ENCODE results near the gene CHD6. TPM values are rescaled to one million over a fixed set of nuclear protein-coding genes. Genes with fewer than 3 reads are reported as not detected.
A peak's percentile ranks its signal among the peaks of the same experiment; 100 is the strongest.

The CHD6 gene
- total and polyA plus RNA-seq, 2 experiments from 2014 or later: 12.6 to 24.9 TPM

DNA sequence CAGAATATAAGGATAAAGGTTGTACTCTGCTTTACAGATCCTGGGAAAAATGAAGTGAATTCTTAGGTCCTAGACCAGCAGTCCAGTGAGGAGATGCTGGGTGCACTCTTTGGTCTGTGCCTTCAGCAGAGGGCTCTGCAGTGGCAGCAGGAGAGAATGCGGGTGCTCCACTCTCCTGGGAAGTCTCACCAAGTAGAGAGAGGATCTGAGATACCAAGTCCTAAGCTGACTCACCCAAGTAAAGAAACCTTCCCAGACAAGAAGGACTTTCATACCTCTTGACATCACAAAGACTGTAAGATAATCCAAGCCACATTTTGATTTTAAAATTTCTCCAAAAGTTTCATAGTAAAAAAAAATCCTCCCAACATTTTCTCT, 134.6 kb downstream of the CHD6 start:
- peak; percentile 60 for DNase-seq
- in situ Hi-C loops (cut with MboI): no loop called here

GRCh38 chr20:41482647-41483552, 135.3 kb downstream of the CHD6 start:
- H3K4me3 ChIP-seq: no peak overlapping the region
- H3K79me2 ChIP-seq (ENCODE audit: insufficient read depth): no peaks in the 10 kb centered on the region
- no peaks in the 10 kb centered on the region for H3K27me3 ChIP-seq (replicated peaks; ENCODE audit: insufficient read depth)
- 67 to 71% methylated on average over 6 of the region's 6 CpGs for WGBS, 2 experiments (ENCODE audit: low coverage in 1 of 2, low lambda C conversion rate in 2 of 2, missing lambda C conversion rate in 2 of 2)
- peaks cover 33% of the 10 kb centered on the region for H3F3A ChIP-seq (ENCODE audit: insufficient read depth)
- H4K20me1 ChIP-seq (ENCODE audit: insufficient read depth): no peaks in the 10 kb centered on the region
- H3K4me2 ChIP-seq (ENCODE audit: unreplicated experiment): peak overlapping the region; percentile 56
- TF ChIP-seq EZH2phosphoT487 (IDR thresholded peaks at IDR 0.05; ENCODE audit: insufficient read depth, low read depth) (0 out of 2 replicates have a peak, but pooled peaks have one; percentile 30), EZH2 (IDR thresholded peaks at IDR 0.05; ENCODE audit: insufficient read depth, poor library complexity, severe bottlenecking) (no peak)
- DNase-seq: peak; percentile 88
- no peak overlapping the region for H2AFZ ChIP-seq
- in situ Hi-C loops (cut with MboI): no loop called here
- no peaks in the 10 kb centered on the region for H3K9me2 ChIP-seq (ENCODE audit: insufficient read depth)
- H3K27ac ChIP-seq: peak overlapping the region; percentile 75
- no peaks in the 10 kb centered on the region for H3K9me3 ChIP-seq (ENCODE audit: low read depth)
- H3K36me3 ChIP-seq (ENCODE audit: low read depth): peaks cover 6% of the 10 kb centered on the region; the same call in 1 of the 2 replicates
- peak overlapping the region; percentile 18; the same call in 1 of the 2 replicates for H3K9ac ChIP-seq
- peaks cover 31% of the 10 kb centered on the region for H3K4me1 ChIP-seq (ENCODE audit: insufficient read depth)

More for the DNA sequence above, 134.6 kb downstream of the CHD6 start:
- Histone ChIP-seq H3K27me3 (replicated peaks; ENCODE audit: insufficient read depth) (no peaks in the 10 kb centered on the region), H3F3A (ENCODE audit: insufficient read depth) (peaks cover 33% of the 10 kb centered on the region), H3K4me1 (ENCODE audit: insufficient read depth) (peaks cover 31% of the 10 kb centered on the region), H2AFZ (no peak overlapping the region), H3K9ac (no peak overlapping the region), H3K9me2 (ENCODE audit: insufficient read depth) (no peaks in the 10 kb centered on the region), H3K36me3 (ENCODE audit: low read depth) (peaks cover 12% of the 10 kb centered on the region; the same call in 1 of the 2 replicates), H3K79me2 (ENCODE audit: insufficient read depth) (no peaks in the 10 kb centered on the region), H4K20me1 (ENCODE audit: insufficient read depth) (no peaks in the 10 kb centered on the region), H3K9me3 (ENCODE audit: low read depth) (no peaks in the 10 kb centered on the region), H3K4me2 (ENCODE audit: unreplicated experiment) (peak overlapping the region; percentile 46), H3K4me3 (no peak overlapping the region), H3K27ac (peak overlapping the region; percentile 75)
- WGBS, 2 experiments (ENCODE audit: low coverage in 1 of 2, low lambda C conversion rate in 2 of 2, missing lambda C conversion rate in 2 of 2): 100% methylated on average over 1 of the region's 1 CpG
- TF ChIP-seq EZH2phosphoT487 (IDR thresholded peaks at IDR 0.05; ENCODE audit: insufficient read depth, low read depth) (no peak), EZH2 (IDR thresholded peaks at IDR 0.05; ENCODE audit: insufficient read depth, poor library complexity, severe bottlenecking) (no peak)

GRCh38 chr20:41480054-41480770, 138.0 kb downstream of the CHD6 start:
- peaks cover 33% of the 10 kb centered on the region for H3F3A ChIP-seq (ENCODE audit: insufficient read depth)
- no peak overlapping the region for H3K9ac ChIP-seq
- no peak for DNase-seq
- TF ChIP-seq EZH2phosphoT487 (IDR thresholded peaks at IDR 0.05; ENCODE audit: insufficient read depth, low read depth) (no peak), EZH2 (IDR thresholded peaks at IDR 0.05; ENCODE audit: insufficient read depth, poor library complexity, severe bottlenecking) (no peak)
- in situ Hi-C loops (cut with MboI): no loop called here
- no peaks in the 10 kb centered on the region for H3K9me3 ChIP-seq (ENCODE audit: low read depth)
- H3K4me3 ChIP-seq: no peak overlapping the region
- no peaks in the 10 kb centered on the region for H3K36me3 ChIP-seq (ENCODE audit: low read depth)
- H2AFZ ChIP-seq: no peak overlapping the region
- no peak overlapping the region for H3K27ac ChIP-seq
- 94 to 97% methylated on average over 2 of the region's 2 CpGs for WGBS, 2 experiments (ENCODE audit: low coverage in 1 of 2, low lambda C conversion rate in 2 of 2, missing lambda C conversion rate in 2 of 2)
- H3K79me2 ChIP-seq (ENCODE audit: insufficient read depth): no peaks in the 10 kb centered on the region
- H3K4me1 ChIP-seq (ENCODE audit: insufficient read depth): peaks cover 45% of the 10 kb centered on the region
- no peaks in the 10 kb centered on the region for H3K27me3 ChIP-seq (replicated peaks; ENCODE audit: insufficient read depth)
- H4K20me1 ChIP-seq (ENCODE audit: insufficient read depth): no peaks in the 10 kb centered on the region
- H3K4me2 ChIP-seq (ENCODE audit: unreplicated experiment): no peak overlapping the region
- no peaks in the 10 kb centered on the region for H3K9me2 ChIP-seq (ENCODE audit: insufficient read depth)

GRCh38 chr20:41479113-41479512, 139.1 kb downstream of the CHD6 start:
- Histone ChIP-seq H3K4me2 (ENCODE audit: unreplicated experiment) (no peak overlapping the region), H3K27ac (no peak overlapping the region), H2AFZ (no peak overlapping the region), H3K36me3 (ENCODE audit: low read depth) (no peaks in the 10 kb centered on the region), H3K9me3 (ENCODE audit: low read depth) (no peaks in the 10 kb centered on the region), H3K4me3 (no peak overlapping the region), H4K20me1 (ENCODE audit: insufficient read depth) (no peaks in the 10 kb centered on the region), H3K9ac (no peak overlapping the region), H3F3A (ENCODE audit: insufficient read depth) (peaks cover 22% of the 10 kb centered on the region), H3K79me2 (ENCODE audit: insufficient read depth) (no peaks in the 10 kb centered on the region), H3K4me1 (ENCODE audit: insufficient read depth) (peaks cover 46% of the 10 kb centered on the region), H3K27me3 (replicated peaks; ENCODE audit: insufficient read depth) (no peaks in the 10 kb centered on the region), H3K9me2 (ENCODE audit: insufficient read depth) (no peaks in the 10 kb centered on the region)
- in situ Hi-C loops (cut with MboI): no loop called here
- 92 to 100% methylated on average over 1 of the region's 1 CpG for WGBS, 2 experiments (ENCODE audit: low coverage in 1 of 2, low lambda C conversion rate in 2 of 2, missing lambda C conversion rate in 2 of 2)
- DNase-seq: no peak
- TF ChIP-seq EZH2 (IDR thresholded peaks at IDR 0.05; ENCODE audit: insufficient read depth, poor library complexity, severe bottlenecking): no peak
- no peak for TF ChIP-seq EZH2phosphoT487 (IDR thresholded peaks at IDR 0.05; ENCODE audit: insufficient read depth, low read depth)
